CD14-positive monocyte (primary cell): Measurements from ENCODE around the gene TNFRSF18. TPM values are rescaled to one million over a fixed set of nuclear protein-coding genes. Genes with fewer than 3 reads are reported as not detected.

Experiments used
- DNase-seq, 3 donors: peaks; one replicate each; pipeline ENCODE4 v3.0.0-alpha.2; 2011 to 2022
- H2AFZ ChIP-seq: 2 replicates; pipeline ENCODE4 v1.6.0; 2012; ENCODE audit warnings: mild to moderate bottlenecking, low read depth, low read length, inconsistent platforms; ENCODE audit not compliant: insufficient read depth, poor library complexity, severe bottlenecking
- H3K27ac ChIP-seq, 2 donors: 1 replicate in 1 of 2; 2 replicates in 1 of 2; pipeline ENCODE4 v1.5.1; 2012 to 2013; ENCODE audit warnings: low read length in 2 of 2, control low read depth in 1 of 2, inconsistent platforms in 1 of 2, low read depth in 1 of 2, mild to moderate bottlenecking in 1 of 2
- H3K27me3 ChIP-seq, 2 donors: one replicate each; pipeline versions ENCODE4 v1.6.0 to v1.6.1; 2011 to 2013; ENCODE audit warnings: low read length in 2 of 2; ENCODE audit not compliant: control insufficient read depth in 2 of 2, insufficient read depth in 2 of 2
- H3K36me3 ChIP-seq, 2 donors: replicated peaks in 1 of 2; 1 replicate in 1 of 2; 2 replicates in 1 of 2; pipeline versions ENCODE4 v1.5.1 to v1.6.1; 2012 to 2013; ENCODE audit warnings: low read length in 2 of 2, control low read depth in 1 of 2, inconsistent platforms in 1 of 2, mild to moderate bottlenecking in 1 of 2; ENCODE audit not compliant: insufficient read depth in 2 of 2, control insufficient read depth in 1 of 2
- H3K4me1 ChIP-seq, 2 donors: 1 replicate in 1 of 2; 2 replicates in 1 of 2; pipeline versions ENCODE4 v1.5.1 to v1.6.1; 2012 to 2013; ENCODE audit warnings: low read length in 2 of 2, control low read depth in 1 of 2, inconsistent platforms in 1 of 2, mild to moderate bottlenecking in 1 of 2, moderate library complexity in 1 of 2; ENCODE audit not compliant: insufficient read depth in 2 of 2, control insufficient read depth in 1 of 2
- H3K4me2 ChIP-seq: replicated peaks from 2 replicates; pipeline ENCODE3; 2012; ENCODE audit warnings: low read length, moderate library complexity, mild to moderate bottlenecking; ENCODE audit not compliant: poor library complexity, severe bottlenecking; ENCODE audit errors: extremely low read depth
- H3K4me3 ChIP-seq, 3 experiments: fragments of 200-600 bp in 1 of 3; sonication (generic) in 1 of 3; replicated peaks in 1 of 3; 1 replicate in 2 of 3; 2 replicates in 1 of 3; pipeline ENCODE4 v1.5.1; 2011 to 2013; ENCODE audit warnings: low read length in 3 of 3, mild to moderate bottlenecking in 3 of 3, control low read depth in 2 of 3, low read depth in 2 of 3, inconsistent platforms in 1 of 3, moderate library complexity in 1 of 3
- H3K79me2 ChIP-seq: 2 replicates; pipeline ENCODE4 v1.6.0; 2012; ENCODE audit warnings: mild to moderate bottlenecking, control low read depth, inconsistent platforms, low read length, moderate library complexity; ENCODE audit not compliant: insufficient read depth
- H3K9ac ChIP-seq: 2 replicates; pipeline ENCODE4 v1.6.0; 2017; ENCODE audit warnings: low read length, mild to moderate bottlenecking; ENCODE audit not compliant: insufficient read depth, poor library complexity, severe bottlenecking
- H3K9me3 ChIP-seq, 2 donors: replicated peaks in 1 of 2; 1 replicate in 1 of 2; 2 replicates in 1 of 2; pipeline versions ENCODE4 v1.5.1 to v1.6.1; 2012 to 2013; ENCODE audit warnings: low read length in 2 of 2, control low read depth in 1 of 2; ENCODE audit not compliant: control insufficient read depth in 1 of 2, insufficient read depth in 1 of 2
- H4K20me1 ChIP-seq: 2 replicates; pipeline ENCODE4 v1.6.0; 2012; ENCODE audit warnings: mild to moderate bottlenecking, low read length, control low read depth, moderate library complexity; ENCODE audit not compliant: insufficient read depth
- H3K27ac Mint-ChIP-seq, 7 donors: one replicate each; pipeline ENCODE4 v1.8.0; 2020; ENCODE audit warnings: mild to moderate bottlenecking in 7 of 7, mixed read lengths in 7 of 7, moderate library complexity in 6 of 7, inconsistent platforms in 2 of 7
- H3K27me3 Mint-ChIP-seq, 3 donors: one replicate each; pipeline ENCODE4 v1.8.0; 2021 to 2022; ENCODE audit warnings: low read depth in 3 of 3, mild to moderate bottlenecking in 3 of 3, mixed read lengths in 3 of 3, moderate library complexity in 3 of 3, inconsistent platforms in 1 of 3
- H3K36me3 Mint-ChIP-seq, 2 donors: one replicate each; pipeline ENCODE4 v1.8.0; 2020; ENCODE audit warnings: mixed read lengths in 2 of 2, inconsistent platforms in 1 of 2, mild to moderate bottlenecking in 1 of 2
- H3K4me1 Mint-ChIP-seq: one replicate; pipeline ENCODE4 v1.8.0; 2020; ENCODE audit warnings: mild to moderate bottlenecking, mixed read lengths
- H3K4me3 Mint-ChIP-seq, 2 donors: one replicate each; pipeline ENCODE4 v1.8.0; 2020; ENCODE audit warnings: mild to moderate bottlenecking in 2 of 2, mixed read lengths in 2 of 2, moderate library complexity in 1 of 2
- H3K9me3 Mint-ChIP-seq, 7 donors: one replicate each; pipeline ENCODE4 v1.8.0; 2020 to 2022; ENCODE audit warnings: mixed read lengths in 7 of 7, mild to moderate bottlenecking in 6 of 7, moderate library complexity in 6 of 7, inconsistent platforms in 2 of 7
- WGBS: methylation state at CpG from one replicate; pipeline ENCODE4 v1.1.5; 2013; ENCODE audit warnings: missing lambda C conversion rate; ENCODE audit not compliant: insufficient coverage; 5-methylcytosine and 5-hydroxymethylcytosine counted together
- intact Hi-C, 2 donors: fragments of 100-400 bp; cut with micrococcal nuclease; formaldehyde crosslinking; loops; one replicate each; pipeline versions ENCODE4 v1.15.0 to v1.15.1; 2023
- polyA plus RNA-seq, 3 donors: library from polyadenylated mRNA; depleted of rRNA in 1 of 3; unstranded in 2 of 3; stranded (reverse) in 1 of 3; fragments of 300-500 nt in 2 of 3; fragments of >200 nt in 1 of 3; fragmentation: Illumina TruSeq in 2 of 3; gene quantifications; 1 replicate in 2 of 3; 2 replicates in 1 of 3; pipeline ENCODE4 v1.2.3, GENCODE V29; 2012 to 2021
- TF ChIP-seq, protein P1 (sequence below): fragments of 200-600 bp; IDR thresholded peaks from one replicate; pipeline ENCODE4 v1.8.0; 2022; ENCODE audit warnings: antibody characterized with exemption, mild to moderate bottlenecking

The TNFRSF18 gene
- polyA plus RNA-seq, 3 donors = not detected

- Histone ChIP-seq H3K4me1 (no peaks in the 10 kb centered on the region), H3K4me3 (no peak overlapping the region), H2AFZ (no peak overlapping the region), H3K79me2 (peaks cover 3% of the 10 kb centered on the region), H3K9me3 (no peaks in the 10 kb centered on the region), H3K27ac (no peak overlapping the region), H3K4me2 (no peak overlapping the region), H3K27me3 (peaks cover 0 to 7% of the 10 kb centered on the region in 2 donors), H3K9ac (no peak overlapping the region), H4K20me1 (peaks cover 62% of the 10 kb centered on the region), H3K36me3 (peaks cover 71 to 74% of the 10 kb centered on the region in 2 donors)
- intact Hi-C loops = no loop called here
- WGBS = 98% methylated on average over 36 of the region's 36 CpGs
- H3K27me3 Mint-ChIP-seq = peaks cover 11 to 14% (median 11%) of the 10 kb centered on the region in 3 donors
- H3K9me3 Mint-ChIP-seq = no peaks in the 10 kb centered on the region
- peaks cover 2% of the 10 kb centered on the region for H3K4me1 Mint-ChIP-seq
- H3K4me3 Mint-ChIP-seq = no peak overlapping the region
- H3K36me3 Mint-ChIP-seq = peaks cover 54 to 67% of the 10 kb centered on the region in 2 donors
- H3K27ac Mint-ChIP-seq = no peak overlapping the region
- DNase-seq = no peak
- TF ChIP-seq, protein P1, sequence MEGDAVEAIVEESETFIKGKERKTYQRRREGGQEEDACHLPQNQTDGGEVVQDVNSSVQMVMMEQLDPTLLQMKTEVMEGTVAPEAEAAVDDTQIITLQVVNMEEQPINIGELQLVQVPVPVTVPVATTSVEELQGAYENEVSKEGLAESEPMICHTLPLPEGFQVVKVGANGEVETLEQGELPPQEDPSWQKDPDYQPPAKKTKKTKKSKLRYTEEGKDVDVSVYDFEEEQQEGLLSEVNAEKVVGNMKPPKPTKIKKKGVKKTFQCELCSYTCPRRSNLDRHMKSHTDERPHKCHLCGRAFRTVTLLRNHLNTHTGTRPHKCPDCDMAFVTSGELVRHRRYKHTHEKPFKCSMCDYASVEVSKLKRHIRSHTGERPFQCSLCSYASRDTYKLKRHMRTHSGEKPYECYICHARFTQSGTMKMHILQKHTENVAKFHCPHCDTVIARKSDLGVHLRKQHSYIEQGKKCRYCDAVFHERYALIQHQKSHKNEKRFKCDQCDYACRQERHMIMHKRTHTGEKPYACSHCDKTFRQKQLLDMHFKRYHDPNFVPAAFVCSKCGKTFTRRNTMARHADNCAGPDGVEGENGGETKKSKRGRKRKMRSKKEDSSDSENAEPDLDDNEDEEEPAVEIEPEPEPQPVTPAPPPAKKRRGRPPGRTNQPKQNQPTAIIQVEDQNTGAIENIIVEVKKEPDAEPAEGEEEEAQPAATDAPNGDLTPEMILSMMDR = no peak
Observed at GRCh38 chr1:1218524-1219200, 12.3 kb upstream of the TNFRSF18 start.

GRCh38 chr1:1217621-1218523 lies 11.5 kb upstream of the TNFRSF18 start:
- no peak overlapping the region for H3K9ac ChIP-seq
- TF ChIP-seq, protein P1 = no peak
- H3K4me1 Mint-ChIP-seq = peaks cover 2% of the 10 kb centered on the region
- H3K27ac ChIP-seq = no peak overlapping the region
- 94% methylated on average over 50 of the region's 52 CpGs for WGBS
- peaks cover 47 to 59% of the 10 kb centered on the region in 2 donors for H3K36me3 Mint-ChIP-seq
- DNase-seq = no peak
- H3K9me3 ChIP-seq = no peaks in the 10 kb centered on the region
- peaks cover 64 to 67% of the 10 kb centered on the region in 2 donors for H3K36me3 ChIP-seq
- peaks cover 0 to 15% of the 10 kb centered on the region in 2 donors for H3K27me3 ChIP-seq
- H3K27ac Mint-ChIP-seq = peak overlapping the region in 2 of 7 donors; percentile 19 to 24
- peaks cover 56% of the 10 kb centered on the region for H4K20me1 ChIP-seq
- intact Hi-C loops = no loop called here
- no peak overlapping the region for H3K4me3 Mint-ChIP-seq
- H3K4me2 ChIP-seq = no peak overlapping the region
- no peak overlapping the region for H2AFZ ChIP-seq
- H3K79me2 ChIP-seq = peaks cover 3% of the 10 kb centered on the region
- H3K27me3 Mint-ChIP-seq = peaks cover 11 to 22% (median 17%) of the 10 kb centered on the region in 3 donors
- peaks cover 3 to 6% of the 10 kb centered on the region in 2 donors for H3K4me1 ChIP-seq
- no peaks in the 10 kb centered on the region for H3K9me3 Mint-ChIP-seq
- H3K4me3 ChIP-seq = no peak overlapping the region
